ENCODE data around the gene EXD2. TPM values are rescaled to one million over a fixed set of nuclear protein-coding genes. Genes with fewer than 3 reads are reported as not detected.

Gene EXD2
- total and polyA plus RNA-seq, 2 of the 13 experiments (the other 11 are each of a cell fraction or from before 2014, with no cell fraction given): 9.5 to 15.1 TPM

GRCh38 chr14:69151458-69152180 is 39.7 kb upstream of the EXD2 start (continued):
- TF ChIP-seq RERE (CRISPR knock-in tag; IDR thresholded peaks at IDR 0.05; ENCODE audit: low read depth) (peak; percentile 55; the same call in 1 of the 2 replicates), SP5 (CRISPR knock-in tag; IDR thresholded peaks at IDR 0.05; ENCODE audit: borderline replicate concordance, low read depth) (0 out of 2 replicates have a peak, but pooled peaks have one; percentile 13), CBFB (CRISPR knock-in tag; IDR thresholded peaks at IDR 0.05) (no peak), NFE2L1 (CRISPR knock-in tag; IDR thresholded peaks at IDR 0.05; ENCODE audit: borderline replicate concordance) (no peak), ZBTB42 (CRISPR knock-in tag; IDR thresholded peaks at IDR 0.05) (peak; percentile 52; the same call in 1 of the 2 replicates), HIVEP1 (CRISPR knock-in tag; IDR thresholded peaks at IDR 0.05) (peak; percentile 53; the same call in 1 of the 2 replicates), ZNF318 (CRISPR knock-in tag; IDR thresholded peaks at IDR 0.05) (no peak), ZNF589 (CRISPR knock-in tag; conservative IDR thresholded peaks at IDR 0.05) (no peak), EHMT2 (IDR thresholded peaks at IDR 0.05; ENCODE audit: borderline replicate concordance, low read depth, low read length) (no peak), ZNF878 (CRISPR knock-in tag; IDR thresholded peaks at IDR 0.05) (0 out of 2 replicates have a peak, but pooled peaks have one; percentile 22), PHF21A (CRISPR knock-in tag; IDR thresholded peaks at IDR 0.05) (peak; percentile 91), SP2 (CRISPR knock-in tag; IDR thresholded peaks at IDR 0.05) (no peak), TMF1 (CRISPR knock-in tag; IDR thresholded peaks at IDR 0.05; ENCODE audit: low read depth) (peak; percentile 44; the same call in 1 of the 2 replicates), BRCA1 (CRISPR knock-in tag; IDR thresholded peaks at IDR 0.05) (no peak), HNF4G (IDR thresholded peaks at IDR 0.05; ENCODE audit: borderline replicate concordance, low read depth, low read length) (no peak), HNF4G (CRISPR knock-in tag; IDR thresholded peaks at IDR 0.05; ENCODE audit: borderline replicate concordance, low read depth) (0 out of 2 replicates have a peak, but pooled peaks have one; percentile 5)

All from HepG2 (cell line).